Esophagus squamous epithelium (tissue), 4 donors: ENCODE results near the gene ZNF669.

Experiments
- CTCF ChIP-seq, 6 experiments: fragments of 450-650 bp in 4 of 6; fragments of 200-600 bp in 2 of 6; sonication (generic) in 2 of 6; IDR thresholded peaks; one replicate each; pipeline ENCODE4 v1.5.1; 2016 to 2019; ENCODE audit warnings: antibody characterized with exemption in 6 of 6, mild to moderate bottlenecking in 4 of 6, moderate library complexity in 4 of 6
- POLR2A ChIP-seq, 4 donors: fragments of 450-650 bp; IDR thresholded peaks; one replicate each; pipeline ENCODE4 v1.6.1; 2017; ENCODE audit warnings: antibody characterized with exemption in 4 of 4, mild to moderate bottlenecking in 4 of 4, moderate library complexity in 3 of 4

DNA sequence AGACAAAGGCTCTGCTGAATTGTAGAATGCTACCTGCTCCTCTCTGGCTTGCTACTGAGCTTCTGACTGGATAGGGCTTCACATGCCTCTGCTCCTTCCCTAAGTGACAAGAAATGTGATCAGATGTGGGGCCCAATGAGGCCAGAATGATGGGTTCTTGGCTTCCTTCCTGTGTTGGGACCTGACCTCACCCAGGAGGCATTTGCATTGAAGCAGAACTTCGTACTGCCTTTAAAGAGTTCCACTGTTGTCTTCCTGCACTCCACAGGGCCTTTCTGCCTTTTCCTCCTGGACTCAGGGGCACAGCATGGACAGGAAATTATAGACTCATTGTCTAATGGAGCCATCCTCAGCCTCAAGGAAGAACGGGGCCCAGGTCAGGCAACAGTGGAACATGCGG lies 39.9 kb downstream of the ZNF669 start:
- TF ChIP-seq CTCF (IDR thresholded peaks at IDR 0.05): no peak
- TF ChIP-seq POLR2A (IDR thresholded peaks at IDR 0.05): no peak
